SK-N-SH (cell line): ENCODE results near the gene COL26A1.

ENCODE experiments used
- CHD2 ChIP-seq: fragments of 150-350 bp; IDR thresholded peaks from 2 replicates; pipeline ENCODE4 v1.6.1; 2018; ENCODE audit warnings: low read length; ENCODE audit not compliant: partially characterized antibody
- CTCF ChIP-seq: fragments of 200-600 bp; sonication (generic); IDR thresholded peaks from 2 replicates; pipeline ENCODE4 v1.6.1; 2017; ENCODE audit warnings: antibody characterized with exemption, mild to moderate bottlenecking, moderate library complexity
- EZH2phosphoT487 ChIP-seq: fragments of 200-600 bp; sonication (generic); IDR thresholded peaks from 2 replicates; pipeline ENCODE4 v1.6.1; 2017; ENCODE audit warnings: low read depth, mixed run types, mild to moderate bottlenecking, antibody characterized with exemption, moderate library complexity, borderline replicate concordance
- GABPA ChIP-seq: IDR thresholded peaks from 2 replicates; pipeline ENCODE4 v1.4.0; 2012; ENCODE audit warnings: low read depth, mild to moderate bottlenecking
- GATA2 ChIP-seq: sonication (generic); formaldehyde crosslinking; IDR thresholded peaks from 2 replicates; pipeline ENCODE4 v1.5.0; 2020; ENCODE audit warnings: mild to moderate bottlenecking, missing genetic modification reagents
- MXI1 ChIP-seq: IDR thresholded peaks from 2 replicates; pipeline ENCODE4 v1.6.1; 2012; ENCODE audit warnings: mild to moderate bottlenecking, low read depth, low read length, improper control_type of control experiment
- NRF1 ChIP-seq: IDR thresholded peaks from 2 replicates; pipeline ENCODE4 v1.6.1; 2012; ENCODE audit warnings: low read depth, mild to moderate bottlenecking, low read length
- RAD21 ChIP-seq: IDR thresholded peaks from 2 replicates; pipeline ENCODE4 v1.6.1; 2012; ENCODE audit warnings: mild to moderate bottlenecking, low read length
- REST ChIP-seq: IDR thresholded peaks from 2 replicates; pipeline ENCODE4 v1.6.1; 2012; ENCODE audit warnings: mild to moderate bottlenecking, low read depth, low read length, moderate library complexity
- TAF1 ChIP-seq: IDR thresholded peaks from 2 replicates; pipeline ENCODE4 v1.6.1; 2012; ENCODE audit warnings: low read depth, mild to moderate bottlenecking, low read length, moderate library complexity, borderline replicate concordance
- TCF12 ChIP-seq: IDR thresholded peaks from 2 replicates; pipeline ENCODE4 v1.4.0; 2012
- USF1 ChIP-seq: IDR thresholded peaks from 2 replicates; pipeline ENCODE4 v1.4.0; 2012; ENCODE audit warnings: low read depth, borderline replicate concordance
- USF2 ChIP-seq: fragments of 150-350 bp; IDR thresholded peaks from 2 replicates; pipeline ENCODE4 v1.6.1; 2017; ENCODE audit warnings: antibody characterized with exemption, low read length, low read depth, borderline replicate concordance

GRCh38 chr7:101450064-101450463, 87.4 kb downstream of the COL26A1 start:
- TF ChIP-seq CTCF = no peak
- TF ChIP-seq GABPA = no peak
- TF ChIP-seq TAF1 = no peak
- TF ChIP-seq NRF1 = no peak
- TF ChIP-seq CHD2 = no peak
- TF ChIP-seq TCF12 = no peak
- no peak for TF ChIP-seq MXI1
- no peak for TF ChIP-seq EZH2phosphoT487
- no peak for TF ChIP-seq REST
- no peak for TF ChIP-seq RAD21
- no peak for TF ChIP-seq GATA2 (CRISPR knock-in tag)
- no peak for TF ChIP-seq USF2
- no peak for TF ChIP-seq USF1
